ENCODE results near the gene TUBD1.

Gene TUBD1

DNA sequence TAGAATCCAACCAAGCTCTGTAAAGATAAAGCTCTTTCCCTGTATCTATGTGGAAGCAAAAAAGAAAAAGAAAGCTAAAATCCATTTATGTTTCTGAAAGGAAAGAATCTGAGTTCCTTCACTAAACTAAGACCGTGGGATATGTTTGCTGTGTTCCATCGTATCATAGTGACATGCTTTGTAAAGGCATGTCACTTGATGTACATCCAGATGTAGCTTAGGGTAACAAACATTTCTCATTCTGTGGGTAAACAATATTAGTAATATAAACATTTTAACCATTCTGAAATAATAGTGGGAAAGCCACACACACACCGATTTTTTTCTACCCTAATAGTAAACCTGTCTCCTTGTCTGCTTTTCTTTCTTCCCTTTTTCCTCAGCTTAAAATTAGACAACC is 78.1 kb downstream of the TUBD1 start:
- DNase-seq: no peak

GRCh38 chr17:59814276-59814675 is 78.5 kb downstream of the TUBD1 start:
- no peak for DNase-seq

- DNase-seq: peak; percentile 85
Observed at GRCh38 chr17:59812139-59812538, 80.6 kb downstream of the TUBD1 start.

DNA sequence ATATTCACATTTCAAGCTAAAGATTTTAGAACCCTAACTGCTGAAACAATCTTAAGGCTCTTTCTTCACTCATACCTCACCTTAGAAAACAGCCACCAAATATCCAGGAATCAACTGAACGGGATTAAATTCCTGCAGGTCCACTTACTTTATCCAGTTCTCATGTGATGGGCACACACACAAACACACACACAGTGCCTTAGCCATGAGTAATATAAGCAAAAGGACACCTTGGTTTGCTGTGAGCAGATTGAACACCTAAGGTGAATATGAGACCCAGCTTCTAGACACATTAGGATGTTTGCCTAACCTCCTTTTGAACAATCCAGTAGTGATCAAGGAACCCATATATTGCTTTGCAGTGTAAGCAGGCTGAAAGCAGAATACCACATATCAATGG is 81.5 kb downstream of the TUBD1 start:
- DNase-seq: no peak

DNA sequence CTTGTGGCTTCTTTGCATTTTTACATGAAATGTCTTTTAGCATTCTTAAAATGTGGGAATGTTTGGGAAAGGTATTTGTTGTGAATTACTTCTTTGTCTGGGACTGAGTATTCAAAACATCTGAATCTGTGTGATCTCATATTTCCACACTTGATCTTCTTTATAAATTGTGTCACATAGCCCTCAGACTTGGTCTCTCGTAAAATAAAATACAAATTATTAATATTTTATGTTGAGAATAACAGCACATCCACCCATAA is 81.9 kb downstream of the TUBD1 start:
- DNase-seq: no peak
